Measurements from ENCODE around the gene EGFR.

EGFR gene

GRCh38 chr7:54985426-54986330, 33.1 kb upstream of the EGFR start:
- Histone ChIP-seq H2AFZ (ENCODE audit: low read length) (no peak overlapping the region), H3K9ac (ENCODE audit: low read length) (no peak overlapping the region), H3K79me2 (ENCODE audit: low read length) (no peaks in the 10 kb centered on the region), H4K20me1 (ENCODE audit: insufficient read depth, low read length) (no peaks in the 10 kb centered on the region), H3K4me3 (ENCODE audit: low read length) (no peak overlapping the region), H3K27ac (ENCODE audit: low read length) (no peak overlapping the region), H3K9me2 (replicated peaks; ENCODE audit: insufficient read depth, low read length) (0 out of 2 replicates have a peak, but pooled peaks cover 3% of the 10 kb centered on the region), H3K4me2 (ENCODE audit: low read depth, low read length) (no peak overlapping the region), H3K36me3 (replicated peaks; ENCODE audit: insufficient read depth, low read length) (no peaks in the 10 kb centered on the region), H3K4me1 (ENCODE audit: low read length) (no peaks in the 10 kb centered on the region), H3K27me3 (replicated peaks; ENCODE audit: insufficient read depth, low read length) (no peaks in the 10 kb centered on the region), H3K9me3 (replicated peaks; ENCODE audit: insufficient read depth, low read length) (no peaks in the 10 kb centered on the region), H3F3A (ENCODE audit: insufficient read depth, low read length) (no peaks in the 10 kb centered on the region)
- DNase-seq: no peak
- TF ChIP-seq EZH2phosphoT487 (IDR thresholded peaks at IDR 0.05; ENCODE audit: low read length) (no peak), EZH2 (optimal IDR thresholded peaks at IDR 0.05; ENCODE audit: low read depth, low read length) (no peak)
- TF ChIP-seq, protein P1, sequence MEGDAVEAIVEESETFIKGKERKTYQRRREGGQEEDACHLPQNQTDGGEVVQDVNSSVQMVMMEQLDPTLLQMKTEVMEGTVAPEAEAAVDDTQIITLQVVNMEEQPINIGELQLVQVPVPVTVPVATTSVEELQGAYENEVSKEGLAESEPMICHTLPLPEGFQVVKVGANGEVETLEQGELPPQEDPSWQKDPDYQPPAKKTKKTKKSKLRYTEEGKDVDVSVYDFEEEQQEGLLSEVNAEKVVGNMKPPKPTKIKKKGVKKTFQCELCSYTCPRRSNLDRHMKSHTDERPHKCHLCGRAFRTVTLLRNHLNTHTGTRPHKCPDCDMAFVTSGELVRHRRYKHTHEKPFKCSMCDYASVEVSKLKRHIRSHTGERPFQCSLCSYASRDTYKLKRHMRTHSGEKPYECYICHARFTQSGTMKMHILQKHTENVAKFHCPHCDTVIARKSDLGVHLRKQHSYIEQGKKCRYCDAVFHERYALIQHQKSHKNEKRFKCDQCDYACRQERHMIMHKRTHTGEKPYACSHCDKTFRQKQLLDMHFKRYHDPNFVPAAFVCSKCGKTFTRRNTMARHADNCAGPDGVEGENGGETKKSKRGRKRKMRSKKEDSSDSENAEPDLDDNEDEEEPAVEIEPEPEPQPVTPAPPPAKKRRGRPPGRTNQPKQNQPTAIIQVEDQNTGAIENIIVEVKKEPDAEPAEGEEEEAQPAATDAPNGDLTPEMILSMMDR (IDR thresholded peaks at IDR 0.05; ENCODE audit: low read length): no peak

- Histone ChIP-seq H3K9me2 (replicated peaks; ENCODE audit: insufficient read depth, low read length) (0 out of 2 replicates have a peak, but pooled peaks cover 3% of the 10 kb centered on the region), H3K4me3 (ENCODE audit: low read length) (no peak overlapping the region), H4K20me1 (ENCODE audit: insufficient read depth, low read length) (no peaks in the 10 kb centered on the region), H3K4me2 (ENCODE audit: low read depth, low read length) (no peak overlapping the region), H3K79me2 (ENCODE audit: low read length) (no peaks in the 10 kb centered on the region), H3K27ac (ENCODE audit: low read length) (no peak overlapping the region), H3K27me3 (replicated peaks; ENCODE audit: insufficient read depth, low read length) (no peaks in the 10 kb centered on the region), H2AFZ (ENCODE audit: low read length) (no peak overlapping the region), H3K4me1 (ENCODE audit: low read length) (no peaks in the 10 kb centered on the region), H3K9me3 (replicated peaks; ENCODE audit: insufficient read depth, low read length) (no peaks in the 10 kb centered on the region), H3K36me3 (replicated peaks; ENCODE audit: insufficient read depth, low read length) (no peaks in the 10 kb centered on the region), H3K9ac (ENCODE audit: low read length) (no peak overlapping the region), H3F3A (ENCODE audit: insufficient read depth, low read length) (no peaks in the 10 kb centered on the region)
- no peak for TF ChIP-seq EZH2phosphoT487 (IDR thresholded peaks at IDR 0.05; ENCODE audit: low read length)
- no peak for TF ChIP-seq EZH2 (optimal IDR thresholded peaks at IDR 0.05; ENCODE audit: low read depth, low read length)
- TF ChIP-seq, protein P1 (IDR thresholded peaks at IDR 0.05; ENCODE audit: low read length): no peak
- DNase-seq: no peak
Observed at GRCh38 chr7:54986716-54987115, 32.1 kb upstream of the EGFR start.

DNA sequence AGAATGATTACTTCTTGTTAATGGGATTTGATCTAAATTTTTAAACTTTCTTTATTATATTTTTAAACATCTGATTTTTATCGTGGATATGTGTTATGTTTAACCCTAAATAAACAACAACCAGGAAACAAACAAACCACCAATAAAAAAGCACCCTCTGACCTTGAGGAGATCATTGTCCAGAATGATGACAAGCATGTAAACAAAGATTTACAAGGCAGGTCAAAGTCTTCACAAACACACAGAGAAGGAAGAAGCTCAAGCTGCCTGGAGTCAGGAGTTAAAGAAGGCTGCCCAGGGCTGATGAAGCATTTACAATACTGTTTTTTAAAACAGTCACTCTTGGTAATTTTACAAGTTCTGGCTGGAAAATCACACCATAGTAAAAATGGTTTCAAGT, 31.0 kb upstream of the EGFR start:
- Histone ChIP-seq H3K9ac (ENCODE audit: low read length) (no peak overlapping the region), H3K4me3 (ENCODE audit: low read length) (no peak overlapping the region), H2AFZ (ENCODE audit: low read length) (no peak overlapping the region), H3K4me2 (ENCODE audit: low read depth, low read length) (no peak overlapping the region), H3K9me2 (replicated peaks; ENCODE audit: insufficient read depth, low read length) (0 out of 2 replicates have a peak, but pooled peaks cover 3% of the 10 kb centered on the region), H3F3A (ENCODE audit: insufficient read depth, low read length) (no peaks in the 10 kb centered on the region), H3K4me1 (ENCODE audit: low read length) (no peaks in the 10 kb centered on the region), H3K27ac (ENCODE audit: low read length) (no peak overlapping the region), H3K9me3 (replicated peaks; ENCODE audit: insufficient read depth, low read length) (no peaks in the 10 kb centered on the region), H3K79me2 (ENCODE audit: low read length) (no peaks in the 10 kb centered on the region), H3K36me3 (replicated peaks; ENCODE audit: insufficient read depth, low read length) (no peaks in the 10 kb centered on the region), H4K20me1 (ENCODE audit: insufficient read depth, low read length) (no peaks in the 10 kb centered on the region), H3K27me3 (replicated peaks; ENCODE audit: insufficient read depth, low read length) (no peaks in the 10 kb centered on the region)
- TF ChIP-seq, protein P1 (IDR thresholded peaks at IDR 0.05; ENCODE audit: low read length): no peak
- no peak for TF ChIP-seq EZH2 (optimal IDR thresholded peaks at IDR 0.05; ENCODE audit: low read depth, low read length)
- TF ChIP-seq EZH2phosphoT487 (IDR thresholded peaks at IDR 0.05; ENCODE audit: low read length): no peak
- DNase-seq: no peak
